ENCODE data around the gene RAE1.

DNA sequence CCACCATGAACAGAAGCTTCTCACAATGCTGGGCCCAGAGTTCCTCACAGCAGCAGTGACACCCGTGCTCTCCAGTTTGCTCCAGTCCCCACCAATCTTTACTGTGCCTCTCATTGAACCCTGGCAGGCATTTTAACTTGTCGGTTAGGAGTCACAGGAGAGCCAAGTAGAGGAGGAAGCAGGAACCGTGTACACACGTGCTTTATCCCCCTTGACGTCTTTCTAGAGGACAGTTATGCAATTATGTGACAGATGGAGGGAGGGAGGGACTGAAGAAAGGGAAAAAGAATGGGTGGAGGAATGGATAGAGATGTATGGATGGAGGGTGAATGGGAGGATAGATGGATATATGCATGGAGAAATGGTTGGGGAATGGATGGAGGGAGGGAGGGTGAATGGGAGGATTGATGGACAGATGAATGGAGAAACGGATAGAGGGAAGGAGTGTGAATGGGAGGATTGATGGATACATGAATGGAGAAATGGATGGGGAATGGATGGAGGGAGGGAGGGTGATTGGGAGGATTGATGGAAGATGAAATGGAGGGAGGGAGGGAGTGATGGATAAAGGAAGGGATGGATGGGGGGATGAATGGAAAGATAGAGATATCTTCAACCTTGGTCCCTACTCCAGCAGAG is 66.1 kb downstream of the RAE1 start:
- TF ChIP-seq, protein P1, sequence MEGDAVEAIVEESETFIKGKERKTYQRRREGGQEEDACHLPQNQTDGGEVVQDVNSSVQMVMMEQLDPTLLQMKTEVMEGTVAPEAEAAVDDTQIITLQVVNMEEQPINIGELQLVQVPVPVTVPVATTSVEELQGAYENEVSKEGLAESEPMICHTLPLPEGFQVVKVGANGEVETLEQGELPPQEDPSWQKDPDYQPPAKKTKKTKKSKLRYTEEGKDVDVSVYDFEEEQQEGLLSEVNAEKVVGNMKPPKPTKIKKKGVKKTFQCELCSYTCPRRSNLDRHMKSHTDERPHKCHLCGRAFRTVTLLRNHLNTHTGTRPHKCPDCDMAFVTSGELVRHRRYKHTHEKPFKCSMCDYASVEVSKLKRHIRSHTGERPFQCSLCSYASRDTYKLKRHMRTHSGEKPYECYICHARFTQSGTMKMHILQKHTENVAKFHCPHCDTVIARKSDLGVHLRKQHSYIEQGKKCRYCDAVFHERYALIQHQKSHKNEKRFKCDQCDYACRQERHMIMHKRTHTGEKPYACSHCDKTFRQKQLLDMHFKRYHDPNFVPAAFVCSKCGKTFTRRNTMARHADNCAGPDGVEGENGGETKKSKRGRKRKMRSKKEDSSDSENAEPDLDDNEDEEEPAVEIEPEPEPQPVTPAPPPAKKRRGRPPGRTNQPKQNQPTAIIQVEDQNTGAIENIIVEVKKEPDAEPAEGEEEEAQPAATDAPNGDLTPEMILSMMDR (IDR thresholded peaks at IDR 0.05), result no peak
- no peak for TF ChIP-seq POLR2A (IDR thresholded peaks at IDR 0.05)
